Smooth muscle cell (in vitro differentiated cells): Measurements from ENCODE around the gene NTNG1. TPM values are rescaled to one million over a fixed set of nuclear protein-coding genes. Genes with fewer than 3 reads are reported as not detected.
A peak's percentile ranks its signal among the peaks of the same experiment; 100 is the strongest.
"Not testable (repeated sequence)": the region's sequence is repeated elsewhere in the genome, so short reads cannot be mapped to it uniquely, and the experiment has no call there.

ENCODE experiments used
- DNase-seq: peaks from one replicate; lab custom pipeline; 2025; ENCODE audit not compliant: unreplicated experiment; lab: John Stamatoyannopoulos, UW
- H2AFZ ChIP-seq: fragments of 200-600 bp; sonication (generic); 2 replicates; pipeline ENCODE4 v1.6.0; 2016; ENCODE audit warnings: antibody characterized with exemption, low read depth, mild to moderate bottlenecking
- H3F3A ChIP-seq: fragments of 200-600 bp; sonication (generic); 2 replicates; pipeline ENCODE4 v1.6.0; 2017; ENCODE audit warnings: antibody characterized with exemption, low read depth
- H3K27ac ChIP-seq: fragments of 200-600 bp; sonication (generic); 2 replicates; pipeline ENCODE4 v1.5.1; 2016; ENCODE audit warnings: low read depth, mild to moderate bottlenecking
- H3K27me3 ChIP-seq: fragments of 200-600 bp; sonication (generic); 2 replicates; pipeline ENCODE4 v1.6.1; 2016; ENCODE audit warnings: low read depth, mild to moderate bottlenecking
- H3K36me3 ChIP-seq: fragments of 200-600 bp; sonication (generic); 2 replicates; pipeline ENCODE4 v1.5.1; 2016; ENCODE audit warnings: low read depth
- H3K4me1 ChIP-seq: fragments of 200-600 bp; sonication (generic); 2 replicates; pipeline ENCODE4 v1.5.1; 2016; ENCODE audit warnings: low read depth
- H3K4me2 ChIP-seq: fragments of 200-600 bp; sonication (generic); 2 replicates; pipeline ENCODE4 v1.6.0; 2016; ENCODE audit warnings: mild to moderate bottlenecking
- H3K4me3 ChIP-seq: fragments of 200-600 bp; sonication (generic); 2 replicates; pipeline ENCODE4 v1.5.1; 2016; ENCODE audit warnings: mild to moderate bottlenecking
- H3K79me2 ChIP-seq: fragments of 200-600 bp; sonication (generic); 2 replicates; pipeline ENCODE4 v1.6.0; 2016; ENCODE audit warnings: low read depth, mild to moderate bottlenecking
- H3K9ac ChIP-seq: fragments of 200-600 bp; sonication (generic); 2 replicates; pipeline ENCODE4 v1.6.0; 2016; ENCODE audit warnings: low read depth
- H3K9me3 ChIP-seq: fragments of 200-600 bp; sonication (generic); replicated peaks from 2 replicates; pipeline ENCODE4 v1.5.1; 2016; ENCODE audit warnings: low read depth
- H4K20me1 ChIP-seq: fragments of 200-600 bp; sonication (generic); 2 replicates; pipeline ENCODE4 v1.6.0; 2016; ENCODE audit warnings: low read depth
- CTCF ChIP-seq: fragments of 200-600 bp; sonication (generic); IDR thresholded peaks from 2 replicates; pipeline ENCODE4 v1.5.1; 2017; ENCODE audit warnings: borderline replicate concordance, mild to moderate bottlenecking, antibody characterized with exemption; ENCODE audit not compliant: insufficient read depth, poor library complexity, severe bottlenecking
- WGBS: methylation state at CpG from one replicate; pipeline ENCODE4 v1.1.7; 2016; ENCODE audit warnings: low lambda C conversion rate; 5-methylcytosine and 5-hydroxymethylcytosine counted together
- polyA plus RNA-seq: library from polyadenylated mRNA; unstranded; fragments of >200 nt; fragmentation: Nextera tagmentation; extraction: Ambion mirVana; gene quantifications from 2 replicates; pipeline ENCODE4 v1.2.1, GENCODE V29; 2016
- total RNA-seq: library from RNA; depleted of rRNA; stranded (reverse); fragments of >200 nt; gene quantifications from 2 replicates; pipeline ENCODE4 v1.2.3, GENCODE V29; 2014

The NTNG1 gene
- total and polyA plus RNA-seq, 2 experiments from 2014 or later, result 0.39 to 1.1 TPM

- 93% methylated on average over 1 of the region's 1 CpG for WGBS
- H2AFZ ChIP-seq, result no peak overlapping the region
- no peak overlapping the region for H3K4me2 ChIP-seq
- no peak overlapping the region for H3K9ac ChIP-seq
- no peaks in the 10 kb centered on the region for H3K36me3 ChIP-seq
- no peaks in the 10 kb centered on the region for H3F3A ChIP-seq
- DNase-seq, result no peak
- no peaks in the 10 kb centered on the region for H3K4me1 ChIP-seq
- no peaks in the 10 kb centered on the region for H3K9me3 ChIP-seq
- no peak overlapping the region for H3K27ac ChIP-seq
- no peaks in the 10 kb centered on the region for H3K79me2 ChIP-seq
- no peak overlapping the region for H3K4me3 ChIP-seq
- no peaks in the 10 kb centered on the region for H3K27me3 ChIP-seq
- no peaks in the 10 kb centered on the region for H4K20me1 ChIP-seq
- no peak for TF ChIP-seq CTCF
These were observed 21.9 kb downstream of the NTNG1 start for GRCh38 chr1:107162745-107163144.

GRCh38 chr1:107164901-107165300 lies 24.1 kb downstream of the NTNG1 start:
- 90% methylated on average over 9 of the region's 9 CpGs for whole genome bisulfite sequencing
- H4K20me1 ChIP-seq, H3K27me3 ChIP-seq, DNase-seq, H3K4me2 ChIP-seq, H3K36me3 ChIP-seq, H3K27ac ChIP-seq, H2AFZ ChIP-seq, H3F3A ChIP-seq, H3K4me3 ChIP-seq, H3K9ac ChIP-seq, H3K9me3 ChIP-seq, H3K4me1 ChIP-seq, H3K79me2 ChIP-seq: not testable (repeated sequence)

- H3K9ac ChIP-seq, result no peak overlapping the region
- H2AFZ ChIP-seq, result no peak overlapping the region
- H3K4me3 ChIP-seq, result no peak overlapping the region
- no peak for TF ChIP-seq CTCF
- no peaks in the 10 kb centered on the region for H3K36me3 ChIP-seq
- no peak overlapping the region for H3K27ac ChIP-seq
- H3K4me1 ChIP-seq, result no peaks in the 10 kb centered on the region
- H3F3A ChIP-seq, result no peaks in the 10 kb centered on the region
- no peaks in the 10 kb centered on the region for H3K9me3 ChIP-seq
- H3K27me3 ChIP-seq, result no peaks in the 10 kb centered on the region
- no peak for DNase-seq
- H4K20me1 ChIP-seq, result no peaks in the 10 kb centered on the region
- no peak overlapping the region for H3K4me2 ChIP-seq
- 78% methylated on average over 3 of the region's 3 CpGs for WGBS
- no peaks in the 10 kb centered on the region for H3K79me2 ChIP-seq
These were observed 28.8 kb downstream of the NTNG1 start for GRCh38 chr1:107169615-107170014.

GRCh38 chr1:107171333-107171732 lies 30.5 kb downstream of the NTNG1 start:
- H3K4me2 ChIP-seq, result peak overlapping the region; percentile 59
- TF ChIP-seq CTCF, result no peak
- no peaks in the 10 kb centered on the region for H4K20me1 ChIP-seq
- H3K9me3 ChIP-seq, result no peaks in the 10 kb centered on the region
- H3F3A ChIP-seq, result no peaks in the 10 kb centered on the region
- WGBS, result 53% methylated on average over 5 of the region's 5 CpGs
- peak overlapping the region; percentile 40 for H3K27ac ChIP-seq
- H3K4me1 ChIP-seq, result no peaks in the 10 kb centered on the region
- H3K36me3 ChIP-seq, result no peaks in the 10 kb centered on the region
- H3K4me3 ChIP-seq, result no peak overlapping the region
- peak overlapping the region; percentile 45 for H2AFZ ChIP-seq
- no peaks in the 10 kb centered on the region for H3K27me3 ChIP-seq
- no peaks in the 10 kb centered on the region for H3K79me2 ChIP-seq
- DNase-seq, result no peak
- H3K9ac ChIP-seq, result no peak overlapping the region
